ENCODE data around the gene TEX51.

The TEX51 gene

GRCh38 chr2:126905991-126906390 lies 7.3 kb downstream of the TEX51 start:
- H3K4me2 ChIP-seq = no peak overlapping the region
- H3K9ac ChIP-seq = no peak overlapping the region
- H3K79me2 ChIP-seq (ENCODE audit: insufficient read depth, low read depth) = no peaks in the 10 kb centered on the region
- no peak overlapping the region for H3K4me3 ChIP-seq (IDR thresholded peaks at IDR 0.05; ENCODE audit: insufficient read depth, low read depth, low read length)
- H3K36me3 ChIP-seq (ENCODE audit: insufficient read depth) = no peaks in the 10 kb centered on the region
- no peak overlapping the region for H3K27ac ChIP-seq
- no peaks in the 10 kb centered on the region for H3K27me3 ChIP-seq (ENCODE audit: insufficient read depth, low read depth)
- H2AFZ ChIP-seq (ENCODE audit: low read depth) = no peak overlapping the region
- H4K20me1 ChIP-seq (ENCODE audit: insufficient read depth) = no peaks in the 10 kb centered on the region
- TF ChIP-seq CTCF (conservative IDR thresholded peaks at IDR 0.05; ENCODE audit: low read depth, low read length) = no peak
- H3K4me1 ChIP-seq (ENCODE audit: low read depth, poor library complexity, severe bottlenecking) = no peaks in the 10 kb centered on the region

- H3K27me3 ChIP-seq (ENCODE audit: insufficient read depth, low read depth) = no peaks in the 10 kb centered on the region
- no peak overlapping the region for H3K27ac ChIP-seq
- no peak overlapping the region for H3K9ac ChIP-seq
- H3K36me3 ChIP-seq (ENCODE audit: insufficient read depth) = no peaks in the 10 kb centered on the region
- no peaks in the 10 kb centered on the region for H4K20me1 ChIP-seq (ENCODE audit: insufficient read depth)
- no peak for TF ChIP-seq CTCF (conservative IDR thresholded peaks at IDR 0.05; ENCODE audit: low read depth, low read length)
- no peak overlapping the region for H3K4me3 ChIP-seq (IDR thresholded peaks at IDR 0.05; ENCODE audit: insufficient read depth, low read depth, low read length)
- no peak overlapping the region for H3K4me2 ChIP-seq
- no peak overlapping the region for H2AFZ ChIP-seq (ENCODE audit: low read depth)
- no peaks in the 10 kb centered on the region for H3K4me1 ChIP-seq (ENCODE audit: low read depth, poor library complexity, severe bottlenecking)
- H3K79me2 ChIP-seq (ENCODE audit: insufficient read depth, low read depth) = no peaks in the 10 kb centered on the region
These were observed 8.1 kb downstream of the TEX51 start for GRCh38 chr2:126906781-126907180.

GRCh38 chr2:126907671-126908070 lies 9.0 kb downstream of the TEX51 start:
- H3K79me2 ChIP-seq (ENCODE audit: insufficient read depth, low read depth) = no peaks in the 10 kb centered on the region
- H3K4me3 ChIP-seq (IDR thresholded peaks at IDR 0.05; ENCODE audit: insufficient read depth, low read depth, low read length) = no peak overlapping the region
- TF ChIP-seq CTCF (conservative IDR thresholded peaks at IDR 0.05; ENCODE audit: low read depth, low read length) = no peak
- no peak overlapping the region for H2AFZ ChIP-seq (ENCODE audit: low read depth)
- no peaks in the 10 kb centered on the region for H3K4me1 ChIP-seq (ENCODE audit: low read depth, poor library complexity, severe bottlenecking)
- H3K27ac ChIP-seq = no peak overlapping the region
- H3K4me2 ChIP-seq = no peak overlapping the region
- H3K9ac ChIP-seq = no peak overlapping the region
- H4K20me1 ChIP-seq (ENCODE audit: insufficient read depth) = no peaks in the 10 kb centered on the region
- no peaks in the 10 kb centered on the region for H3K27me3 ChIP-seq (ENCODE audit: insufficient read depth, low read depth)
- no peaks in the 10 kb centered on the region for H3K36me3 ChIP-seq (ENCODE audit: insufficient read depth)

GRCh38 chr2:126908721-126909177 lies 10.1 kb downstream of the TEX51 start:
- Histone ChIP-seq H4K20me1 (ENCODE audit: insufficient read depth) (no peaks in the 10 kb centered on the region), H3K4me1 (ENCODE audit: low read depth, poor library complexity, severe bottlenecking) (no peaks in the 10 kb centered on the region), H3K9ac (no peak overlapping the region), H3K79me2 (ENCODE audit: insufficient read depth, low read depth) (no peaks in the 10 kb centered on the region), H3K27me3 (ENCODE audit: insufficient read depth, low read depth) (no peaks in the 10 kb centered on the region), H2AFZ (ENCODE audit: low read depth) (no peak overlapping the region), H3K4me3 (IDR thresholded peaks at IDR 0.05; ENCODE audit: insufficient read depth, low read depth, low read length) (no peak overlapping the region), H3K27ac (no peak overlapping the region), H3K4me2 (no peak overlapping the region), H3K36me3 (ENCODE audit: insufficient read depth) (no peaks in the 10 kb centered on the region)
- TF ChIP-seq CTCF (conservative IDR thresholded peaks at IDR 0.05; ENCODE audit: low read depth, low read length) = no peak
